ENCODE measurements around the gene ST6GAL1.

The ST6GAL1 gene

GRCh38 chr3:187125319-187126031, 195.1 kb downstream of the ST6GAL1 start:
- DNase-seq: no peak
- TF ChIP-seq, protein P1, sequence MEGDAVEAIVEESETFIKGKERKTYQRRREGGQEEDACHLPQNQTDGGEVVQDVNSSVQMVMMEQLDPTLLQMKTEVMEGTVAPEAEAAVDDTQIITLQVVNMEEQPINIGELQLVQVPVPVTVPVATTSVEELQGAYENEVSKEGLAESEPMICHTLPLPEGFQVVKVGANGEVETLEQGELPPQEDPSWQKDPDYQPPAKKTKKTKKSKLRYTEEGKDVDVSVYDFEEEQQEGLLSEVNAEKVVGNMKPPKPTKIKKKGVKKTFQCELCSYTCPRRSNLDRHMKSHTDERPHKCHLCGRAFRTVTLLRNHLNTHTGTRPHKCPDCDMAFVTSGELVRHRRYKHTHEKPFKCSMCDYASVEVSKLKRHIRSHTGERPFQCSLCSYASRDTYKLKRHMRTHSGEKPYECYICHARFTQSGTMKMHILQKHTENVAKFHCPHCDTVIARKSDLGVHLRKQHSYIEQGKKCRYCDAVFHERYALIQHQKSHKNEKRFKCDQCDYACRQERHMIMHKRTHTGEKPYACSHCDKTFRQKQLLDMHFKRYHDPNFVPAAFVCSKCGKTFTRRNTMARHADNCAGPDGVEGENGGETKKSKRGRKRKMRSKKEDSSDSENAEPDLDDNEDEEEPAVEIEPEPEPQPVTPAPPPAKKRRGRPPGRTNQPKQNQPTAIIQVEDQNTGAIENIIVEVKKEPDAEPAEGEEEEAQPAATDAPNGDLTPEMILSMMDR (IDR thresholded peaks at IDR 0.05; ENCODE audit: low read depth, low read length): no peak
- Histone ChIP-seq H3K36me3 (no peaks in the 10 kb centered on the region), H3K9me3 (ENCODE audit: severe bottlenecking) (no peaks in the 10 kb centered on the region), H3K27ac (no peak overlapping the region), H3K4me3 (ENCODE audit: low read depth, low read length) (no peak overlapping the region), H3K27me3 (ENCODE audit: insufficient read depth, low read depth, severe bottlenecking) (no peaks in the 10 kb centered on the region)

Data from WERI-Rb-1 (cell line).